H1 (cell line): Measurements from ENCODE around the gene GCK.

Source experiments
- BACH1 ChIP-seq: IDR thresholded peaks from 2 replicates; pipeline ENCODE4 v1.6.1; 2012; ENCODE audit warnings: low read length, improper control_type of control experiment
- FOSL1 ChIP-seq: IDR thresholded peaks from 2 replicates; pipeline ENCODE4 v1.6.1; 2011; ENCODE audit warnings: mild to moderate bottlenecking, low read depth, low read length, moderate library complexity; ENCODE audit not compliant: insufficient read depth
- GABPA ChIP-seq: IDR thresholded peaks from 2 replicates; pipeline ENCODE4 v1.6.1; 2011; ENCODE audit warnings: mild to moderate bottlenecking, low read length, moderate library complexity, borderline replicate concordance; ENCODE audit not compliant: insufficient read depth
- KDM5A ChIP-seq: fragments of 200-600 bp; IDR thresholded peaks from 2 replicates; pipeline ENCODE4 v1.7.1; 2012; ENCODE audit warnings: mild to moderate bottlenecking, low read length, inconsistent platforms, mixed read lengths
- POLR2A ChIP-seq, 2 experiments: IDR thresholded peaks; 1 replicate in 1 of 2; 2 replicates in 1 of 2; pipeline ENCODE4 v1.6.1; 2011; ENCODE audit warnings: low read depth in 2 of 2, low read length in 2 of 2, mild to moderate bottlenecking in 2 of 2; ENCODE audit errors: control extremely low read depth in 1 of 2
- RAD21 ChIP-seq, 2 experiments: IDR thresholded peaks in 1 of 2; conservative IDR thresholded peaks in 1 of 2; 2 replicates each; pipeline ENCODE4 v1.6.1; 2011; ENCODE audit warnings: low read depth in 2 of 2, low read length in 2 of 2, improper control_type of control experiment in 1 of 2, inconsistent platforms in 1 of 2, mild to moderate bottlenecking in 1 of 2, moderate library complexity in 1 of 2
- RFX5 ChIP-seq: IDR thresholded peaks from 2 replicates; pipeline ENCODE4 v1.6.1; 2011; ENCODE audit warnings: low read depth, low read length, improper control_type of control experiment, borderline replicate concordance
- TBP ChIP-seq: IDR thresholded peaks from 2 replicates; pipeline ENCODE4 v1.6.1; 2011; ENCODE audit warnings: low read depth, low read length, improper control_type of control experiment
- ZNF274 ChIP-seq: IDR thresholded peaks from 2 replicates; pipeline ENCODE4 v1.7.0; 2012; ENCODE audit warnings: low read length, borderline replicate concordance; ENCODE audit errors: extremely low read depth
- TF ChIP-seq, protein P1 (sequence below), 3 experiments: IDR thresholded peaks; 1 replicate in 2 of 3; 2 replicates in 1 of 3; pipeline versions ENCODE4 v1.5.1 to v1.6.1; 2011; ENCODE audit warnings: low read length in 3 of 3, mild to moderate bottlenecking in 3 of 3, inconsistent platforms in 2 of 3, low read depth in 1 of 3, moderate library complexity in 1 of 3; ENCODE audit not compliant: insufficient read depth in 1 of 3; ENCODE audit errors: control extremely low read depth in 1 of 3
- TF ChIP-seq, protein P2 (sequence below): IDR thresholded peaks from 2 replicates; pipeline ENCODE4 v1.6.1; 2011; ENCODE audit warnings: low read depth, mild to moderate bottlenecking, low read length; ENCODE audit not compliant: insufficient read depth

- TF ChIP-seq GABPA (no peak), RAD21 (IDR thresholded peaks at IDR 0.05 in 1 of 2, conservative IDR thresholded peaks at IDR 0.05 in 1 of 2; ENCODE audit: low read depth in 2 of 2, low read length in 2 of 2) (no peak), POLR2A (IDR thresholded peaks at IDR 0.05; ENCODE audit: control extremely low read depth in 1 of 2, low read depth in 2 of 2, low read length in 2 of 2) (no peak), ZNF274 (no peak), RFX5 (no peak), TBP (no peak), BACH1 (no peak), KDM5A (no peak), FOSL1 (no peak)
- TF ChIP-seq, protein P1, sequence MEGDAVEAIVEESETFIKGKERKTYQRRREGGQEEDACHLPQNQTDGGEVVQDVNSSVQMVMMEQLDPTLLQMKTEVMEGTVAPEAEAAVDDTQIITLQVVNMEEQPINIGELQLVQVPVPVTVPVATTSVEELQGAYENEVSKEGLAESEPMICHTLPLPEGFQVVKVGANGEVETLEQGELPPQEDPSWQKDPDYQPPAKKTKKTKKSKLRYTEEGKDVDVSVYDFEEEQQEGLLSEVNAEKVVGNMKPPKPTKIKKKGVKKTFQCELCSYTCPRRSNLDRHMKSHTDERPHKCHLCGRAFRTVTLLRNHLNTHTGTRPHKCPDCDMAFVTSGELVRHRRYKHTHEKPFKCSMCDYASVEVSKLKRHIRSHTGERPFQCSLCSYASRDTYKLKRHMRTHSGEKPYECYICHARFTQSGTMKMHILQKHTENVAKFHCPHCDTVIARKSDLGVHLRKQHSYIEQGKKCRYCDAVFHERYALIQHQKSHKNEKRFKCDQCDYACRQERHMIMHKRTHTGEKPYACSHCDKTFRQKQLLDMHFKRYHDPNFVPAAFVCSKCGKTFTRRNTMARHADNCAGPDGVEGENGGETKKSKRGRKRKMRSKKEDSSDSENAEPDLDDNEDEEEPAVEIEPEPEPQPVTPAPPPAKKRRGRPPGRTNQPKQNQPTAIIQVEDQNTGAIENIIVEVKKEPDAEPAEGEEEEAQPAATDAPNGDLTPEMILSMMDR (IDR thresholded peaks at IDR 0.05; ENCODE audit: control extremely low read depth in 1 of 3, insufficient read depth in 1 of 3, low read depth in 1 of 3, low read length in 3 of 3): no peak
- TF ChIP-seq, protein P2, sequence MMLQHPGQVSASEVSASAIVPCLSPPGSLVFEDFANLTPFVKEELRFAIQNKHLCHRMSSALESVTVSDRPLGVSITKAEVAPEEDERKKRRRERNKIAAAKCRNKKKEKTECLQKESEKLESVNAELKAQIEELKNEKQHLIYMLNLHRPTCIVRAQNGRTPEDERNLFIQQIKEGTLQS: no peak
These were observed 5.9 kb downstream of the GCK start for GRCh38 chr7:44183386-44183785.
